HG03469 (cell line): ENCODE measurements around the gene DHX15.
"Not testable (repeated sequence)": the region's sequence is repeated elsewhere in the genome, so short reads cannot be mapped to it uniquely, and the experiment has no call there.

Experiments used
- ATAC-seq: cut with Tn5 transposase; IDR thresholded peaks from one replicate; pipeline ENCODE4 v1.9.1; 2021; ENCODE audit warnings: mild to moderate bottlenecking, moderate library complexity, moderate number of reproducible peaks; ENCODE audit not compliant: unreplicated experiment

Gene DHX15

GRCh38 chr4:24550441-24551175 is 33.7 kb downstream of the DHX15 start:
- no peak for ATAC-seq

GRCh38 chr4:24547979-24548378 is 36.4 kb downstream of the DHX15 start:
- ATAC-seq = no peak

GRCh38 chr4:24544208-24544988 is 40.0 kb downstream of the DHX15 start:
- no peak for ATAC-seq

GRCh38 chr4:24537025-24537424 is 47.3 kb downstream of the DHX15 start:
- ATAC-seq = no peak

- no peak for ATAC-seq
Observed at GRCh38 chr4:24535399-24535798, 49.0 kb downstream of the DHX15 start.

GRCh38 chr4:24533364-24533763 is 51.0 kb downstream of the DHX15 start:
- no peak for ATAC-seq

- no peak for ATAC-seq
Observed at GRCh38 chr4:24529555-24529954, 54.8 kb downstream of the DHX15 start.

GRCh38 chr4:24527371-24527770 is 57.0 kb downstream of the DHX15 start:
- no peak for ATAC-seq

- ATAC-seq = no peak
Observed at GRCh38 chr4:24521544-24521943, 62.8 kb downstream of the DHX15 start.

- ATAC-seq = no peak
Observed at GRCh38 chr4:24519649-24520048, 64.7 kb downstream of the DHX15 start.

GRCh38 chr4:24517676-24518075 is 66.7 kb downstream of the DHX15 start:
- no peak for ATAC-seq

- ATAC-seq = no peak
Observed at GRCh38 chr4:24516926-24517325, 67.4 kb downstream of the DHX15 start.

GRCh38 chr4:24515698-24516097 is 68.7 kb downstream of the DHX15 start:
- no peak for ATAC-seq

- no peak for ATAC-seq
Observed at GRCh38 chr4:24514808-24515207, 69.5 kb downstream of the DHX15 start.

- ATAC-seq = no peak
Observed at GRCh38 chr4:24513718-24514117, 70.6 kb downstream of the DHX15 start.

- ATAC-seq = no peak
Observed at GRCh38 chr4:24511371-24512063, 72.8 kb downstream of the DHX15 start.

- ATAC-seq = no peak
Observed at GRCh38 chr4:24510091-24510490, 74.3 kb downstream of the DHX15 start.

- ATAC-seq = no peak
Observed at GRCh38 chr4:24508541-24508940, 75.8 kb downstream of the DHX15 start.

- ATAC-seq = no peak
Observed at GRCh38 chr4:24507439-24507838, 76.9 kb downstream of the DHX15 start.

- ATAC-seq = not testable (repeated sequence)
Observed at GRCh38 chr4:24503090-24503489, 81.3 kb downstream of the DHX15 start.

GRCh38 chr4:24497221-24497620 is 87.1 kb downstream of the DHX15 start:
- ATAC-seq = no peak

GRCh38 chr4:24496597-24496996 is 87.8 kb downstream of the DHX15 start:
- no peak for ATAC-seq
